Measurements from ENCODE around the gene PALB2.
"Not testable (repeated sequence)": the region's sequence is repeated elsewhere in the genome, so short reads cannot be mapped to it uniquely, and the experiment has no call there.

The PALB2 gene

DNA sequence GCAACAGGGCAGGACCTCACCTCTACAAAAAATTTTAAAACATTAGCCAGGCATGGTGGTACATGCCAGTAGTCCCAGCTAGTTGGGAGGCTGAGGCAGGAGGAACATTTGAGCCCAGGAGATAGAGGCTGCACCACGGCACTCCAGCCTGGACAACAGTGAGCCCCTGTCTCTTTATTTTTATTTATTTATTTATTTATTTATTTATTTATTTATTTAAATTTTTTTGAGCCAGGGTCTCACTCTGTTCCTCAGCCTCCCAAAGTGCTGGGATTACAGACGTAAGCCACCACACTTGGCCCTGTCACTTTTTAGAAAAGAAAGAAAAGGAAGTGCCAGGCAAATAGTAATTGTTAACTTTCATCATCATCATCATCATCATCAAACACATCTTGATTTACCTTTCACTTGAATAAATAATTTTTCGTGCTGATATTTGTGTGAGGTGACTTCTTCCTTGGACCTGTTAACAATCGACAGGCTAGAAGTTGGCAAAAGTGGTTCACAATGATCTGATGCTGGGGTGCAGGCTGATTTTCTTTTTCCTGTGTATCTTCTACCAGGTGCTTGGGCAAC, 6.6 kb downstream of the PALB2 start:
- Mint-ChIP-seq H3K27me3 (ENCODE audit: low read depth) (no peaks in the 10 kb centered on the region), H3K36me3 (ENCODE audit: low read depth) (peaks cover 40% of the 10 kb centered on the region), H3K4me1 (peaks cover 5% of the 10 kb centered on the region), H3K9me3 (no peaks in the 10 kb centered on the region), H3K27ac (no peak overlapping the region), H3K4me3 (no peak overlapping the region)
- TF ChIP-seq, protein P1, sequence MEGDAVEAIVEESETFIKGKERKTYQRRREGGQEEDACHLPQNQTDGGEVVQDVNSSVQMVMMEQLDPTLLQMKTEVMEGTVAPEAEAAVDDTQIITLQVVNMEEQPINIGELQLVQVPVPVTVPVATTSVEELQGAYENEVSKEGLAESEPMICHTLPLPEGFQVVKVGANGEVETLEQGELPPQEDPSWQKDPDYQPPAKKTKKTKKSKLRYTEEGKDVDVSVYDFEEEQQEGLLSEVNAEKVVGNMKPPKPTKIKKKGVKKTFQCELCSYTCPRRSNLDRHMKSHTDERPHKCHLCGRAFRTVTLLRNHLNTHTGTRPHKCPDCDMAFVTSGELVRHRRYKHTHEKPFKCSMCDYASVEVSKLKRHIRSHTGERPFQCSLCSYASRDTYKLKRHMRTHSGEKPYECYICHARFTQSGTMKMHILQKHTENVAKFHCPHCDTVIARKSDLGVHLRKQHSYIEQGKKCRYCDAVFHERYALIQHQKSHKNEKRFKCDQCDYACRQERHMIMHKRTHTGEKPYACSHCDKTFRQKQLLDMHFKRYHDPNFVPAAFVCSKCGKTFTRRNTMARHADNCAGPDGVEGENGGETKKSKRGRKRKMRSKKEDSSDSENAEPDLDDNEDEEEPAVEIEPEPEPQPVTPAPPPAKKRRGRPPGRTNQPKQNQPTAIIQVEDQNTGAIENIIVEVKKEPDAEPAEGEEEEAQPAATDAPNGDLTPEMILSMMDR (IDR thresholded peaks at IDR 0.05; ENCODE audit: unreplicated experiment in 3 of 3), result no peak

DNA sequence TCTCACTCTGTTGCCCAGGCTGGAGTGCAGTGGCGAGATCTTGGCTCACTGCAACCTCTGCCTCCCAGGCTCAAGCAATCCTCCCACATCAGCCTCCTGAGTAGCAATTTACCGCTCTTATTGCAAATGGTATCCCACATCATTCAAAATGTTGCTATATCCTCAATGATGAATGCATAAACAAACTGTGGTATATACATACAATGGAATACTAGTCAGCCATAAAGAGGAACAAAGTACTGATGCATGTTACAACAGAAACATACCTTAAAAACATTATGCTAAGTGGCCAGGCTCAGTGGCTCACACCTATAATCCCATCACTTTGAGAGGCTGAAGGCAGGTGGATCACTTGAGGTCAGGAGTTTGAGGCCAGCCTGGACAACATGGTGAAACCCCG, 9.2 kb downstream of the PALB2 start:
- H3K36me3 Mint-ChIP-seq (ENCODE audit: low read depth), result peaks cover 57% of the 10 kb centered on the region
- H3K4me3 Mint-ChIP-seq; H3K4me1 Mint-ChIP-seq; H3K9me3 Mint-ChIP-seq; H3K27me3 Mint-ChIP-seq (ENCODE audit: low read depth); H3K27ac Mint-ChIP-seq: not testable (repeated sequence)

DNA sequence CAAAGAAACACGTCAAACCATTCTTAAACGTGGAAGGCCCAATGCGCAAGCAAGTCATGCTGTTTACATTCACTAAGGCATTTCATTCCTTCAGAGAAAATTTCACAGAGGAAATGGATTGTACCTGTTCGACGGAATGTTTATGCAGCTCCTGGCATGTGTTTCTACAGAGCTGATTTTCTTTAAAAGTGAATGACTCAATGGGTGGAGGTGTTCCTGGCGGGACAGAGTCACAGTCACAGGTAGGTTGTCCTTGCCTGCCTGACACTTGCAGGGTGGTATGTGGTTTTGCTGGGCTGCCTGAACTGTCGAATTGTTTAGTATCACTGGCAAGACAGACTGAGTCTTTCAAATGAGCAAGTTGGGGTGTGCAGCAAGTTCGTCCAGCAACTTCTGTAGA, 11.6 kb downstream of the PALB2 start:
- peaks cover 51% of the 10 kb centered on the region for H3K36me3 Mint-ChIP-seq (ENCODE audit: low read depth)
- H3K4me1 Mint-ChIP-seq, result no peaks in the 10 kb centered on the region
- H3K4me3 Mint-ChIP-seq, result no peak overlapping the region
- H3K27ac Mint-ChIP-seq, result no peak overlapping the region
- TF ChIP-seq, protein P1 (IDR thresholded peaks at IDR 0.05; ENCODE audit: unreplicated experiment in 3 of 3), result no peak
- no peaks in the 10 kb centered on the region for H3K9me3 Mint-ChIP-seq
- H3K27me3 Mint-ChIP-seq (ENCODE audit: low read depth), result no peaks in the 10 kb centered on the region

DNA sequence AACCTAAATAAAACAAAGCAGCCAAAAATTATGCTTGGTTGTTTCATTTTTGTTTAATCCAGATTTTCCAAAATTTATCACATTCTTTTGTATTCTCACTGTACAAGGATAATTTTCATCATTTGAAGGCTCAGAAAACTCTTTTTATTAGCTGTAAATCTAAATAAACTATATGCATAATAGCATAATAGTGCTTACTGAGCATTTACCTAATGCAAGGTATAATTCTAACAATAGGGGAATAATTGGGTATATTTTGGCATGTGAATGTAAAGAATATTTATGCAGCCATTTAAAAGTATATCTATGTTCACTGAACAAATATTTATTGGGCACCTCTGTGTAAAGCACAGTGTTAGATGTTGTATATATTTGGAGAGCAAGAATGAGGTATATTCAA, 17.0 kb downstream of the PALB2 start:
- H3K4me3 Mint-ChIP-seq, result no peak overlapping the region
- TF ChIP-seq, protein P1 (IDR thresholded peaks at IDR 0.05; ENCODE audit: unreplicated experiment in 3 of 3), result no peak
- H3K36me3 Mint-ChIP-seq (ENCODE audit: low read depth), result peaks cover 60% of the 10 kb centered on the region
- H3K4me1 Mint-ChIP-seq, result no peaks in the 10 kb centered on the region
- H3K9me3 Mint-ChIP-seq, result no peaks in the 10 kb centered on the region
- no peaks in the 10 kb centered on the region for H3K27me3 Mint-ChIP-seq (ENCODE audit: low read depth)
- H3K27ac Mint-ChIP-seq, result no peak overlapping the region

DNA sequence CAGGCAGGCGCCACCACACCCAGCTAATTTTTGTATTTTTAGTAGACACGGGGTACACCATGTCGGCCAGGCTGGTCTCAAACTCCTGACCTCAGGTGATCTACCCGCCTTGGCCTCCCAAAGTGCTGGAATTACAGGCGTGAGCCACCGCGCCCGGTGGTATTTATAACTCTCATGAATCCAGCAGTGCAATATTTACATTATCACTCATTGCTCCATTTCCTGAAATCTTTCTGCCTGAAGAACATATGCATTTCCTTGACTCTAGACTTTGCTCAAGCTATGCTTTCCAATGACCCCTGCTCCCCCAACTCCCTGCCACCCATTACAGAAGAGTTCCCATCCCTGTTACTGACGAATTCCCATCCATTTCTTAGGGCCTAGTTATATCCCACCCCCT, 25.3 kb downstream of the PALB2 start:
- Mint-ChIP-seq H3K4me3 (no peak overlapping the region), H3K9me3 (no peaks in the 10 kb centered on the region), H3K36me3 (ENCODE audit: low read depth) (peaks cover 38% of the 10 kb centered on the region), H3K27ac (no peak overlapping the region), H3K4me1 (no peaks in the 10 kb centered on the region), H3K27me3 (ENCODE audit: low read depth) (no peaks in the 10 kb centered on the region)
- TF ChIP-seq, protein P1 (IDR thresholded peaks at IDR 0.05; ENCODE audit: unreplicated experiment in 3 of 3), result no peak

DNA sequence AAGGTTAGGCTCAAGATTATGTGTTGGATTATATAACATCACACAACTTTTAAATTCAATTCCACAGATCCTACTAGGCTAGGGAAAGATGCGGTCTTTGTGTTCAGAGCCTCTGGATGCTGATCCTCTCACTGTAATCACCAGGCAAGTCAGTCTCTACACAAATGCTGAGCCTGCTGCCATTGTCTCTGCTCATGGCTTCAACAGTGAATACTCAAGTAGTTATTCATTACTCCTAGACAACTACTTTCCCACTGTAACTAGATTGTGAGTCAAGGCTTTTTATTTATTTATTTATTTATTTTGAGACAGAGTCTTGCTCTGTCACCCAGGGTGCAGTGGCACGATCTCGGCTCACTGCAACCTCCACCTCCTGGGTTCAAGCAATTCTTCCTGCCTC, 29.2 kb downstream of the PALB2 start:
- peaks cover 20% of the 10 kb centered on the region for H3K36me3 Mint-ChIP-seq (ENCODE audit: low read depth)
- H3K27me3 Mint-ChIP-seq (ENCODE audit: low read depth), result no peaks in the 10 kb centered on the region
- H3K4me1 Mint-ChIP-seq, result no peaks in the 10 kb centered on the region
- no peak overlapping the region for H3K4me3 Mint-ChIP-seq
- no peaks in the 10 kb centered on the region for H3K9me3 Mint-ChIP-seq
- TF ChIP-seq, protein P1 (IDR thresholded peaks at IDR 0.05; ENCODE audit: unreplicated experiment in 3 of 3), result no peak
- H3K27ac Mint-ChIP-seq, result no peak overlapping the region

DNA sequence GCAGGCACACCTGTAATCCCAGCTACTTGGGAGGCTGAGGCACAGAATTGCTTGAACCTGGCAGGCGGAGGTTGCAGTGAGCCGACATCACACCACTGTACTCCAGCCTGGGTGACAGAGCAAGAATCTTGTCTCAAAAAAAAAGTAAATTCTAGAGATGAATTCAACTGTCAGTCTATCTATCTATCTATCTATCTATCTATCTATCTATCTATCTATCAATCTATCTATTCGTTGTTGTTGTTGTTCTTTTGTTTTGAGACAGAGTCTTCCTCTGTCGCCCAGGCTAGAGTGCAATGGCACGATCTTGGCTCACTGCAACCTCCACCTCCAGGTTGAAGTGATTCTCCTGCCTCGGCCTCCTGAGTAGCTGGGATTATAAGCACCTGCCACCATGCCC, 30.2 kb downstream of the PALB2 start:
- H3K9me3 Mint-ChIP-seq; H3K4me1 Mint-ChIP-seq; H3K27ac Mint-ChIP-seq; H3K27me3 Mint-ChIP-seq (ENCODE audit: low read depth); H3K4me3 Mint-ChIP-seq: not testable (repeated sequence)
- H3K36me3 Mint-ChIP-seq (ENCODE audit: low read depth), result peaks cover 14% of the 10 kb centered on the region
